BE2C (cell line): ENCODE measurements around the gene SERTAD2.

Experiments used
- DNase-seq: peaks from one replicate; pipeline ENCODE4 v3.0.0-alpha.2; 2020
- H3K27me3 ChIP-seq: fragments of 250-450 bp; sonication (Bioruptor Pico); 2 replicates; pipeline ENCODE4 v1.5.1; 2020; ENCODE audit warnings: mild to moderate bottlenecking
- H3K36me3 ChIP-seq: fragments of 250-450 bp; sonication (Bioruptor Pico); 2 replicates; pipeline ENCODE4 v1.5.1; 2020; ENCODE audit warnings: mild to moderate bottlenecking
- H3K4me1 ChIP-seq: fragments of 250-450 bp; sonication (Bioruptor Pico); 2 replicates; pipeline ENCODE4 v1.5.1; 2020
- H3K4me3 ChIP-seq: 2 replicates; pipeline ENCODE4 v1.5.1; 2011; ENCODE audit warnings: low read depth, low read length
- H3K9me3 ChIP-seq: fragments of 250-450 bp; sonication (Bioruptor Pico); 2 replicates; pipeline ENCODE4 v1.5.1; 2020
- TF ChIP-seq, protein P1 (sequence below): IDR thresholded peaks from 2 replicates; pipeline ENCODE4 v1.5.1; 2012; ENCODE audit warnings: mild to moderate bottlenecking, low read depth, low read length

The SERTAD2 gene

GRCh38 chr2:64659252-64659651, 5.5 kb upstream of the SERTAD2 start:
- no peaks in the 10 kb centered on the region for H3K27me3 ChIP-seq
- H3K4me3 ChIP-seq: no peak overlapping the region
- H3K36me3 ChIP-seq: no peaks in the 10 kb centered on the region
- TF ChIP-seq, protein P1, sequence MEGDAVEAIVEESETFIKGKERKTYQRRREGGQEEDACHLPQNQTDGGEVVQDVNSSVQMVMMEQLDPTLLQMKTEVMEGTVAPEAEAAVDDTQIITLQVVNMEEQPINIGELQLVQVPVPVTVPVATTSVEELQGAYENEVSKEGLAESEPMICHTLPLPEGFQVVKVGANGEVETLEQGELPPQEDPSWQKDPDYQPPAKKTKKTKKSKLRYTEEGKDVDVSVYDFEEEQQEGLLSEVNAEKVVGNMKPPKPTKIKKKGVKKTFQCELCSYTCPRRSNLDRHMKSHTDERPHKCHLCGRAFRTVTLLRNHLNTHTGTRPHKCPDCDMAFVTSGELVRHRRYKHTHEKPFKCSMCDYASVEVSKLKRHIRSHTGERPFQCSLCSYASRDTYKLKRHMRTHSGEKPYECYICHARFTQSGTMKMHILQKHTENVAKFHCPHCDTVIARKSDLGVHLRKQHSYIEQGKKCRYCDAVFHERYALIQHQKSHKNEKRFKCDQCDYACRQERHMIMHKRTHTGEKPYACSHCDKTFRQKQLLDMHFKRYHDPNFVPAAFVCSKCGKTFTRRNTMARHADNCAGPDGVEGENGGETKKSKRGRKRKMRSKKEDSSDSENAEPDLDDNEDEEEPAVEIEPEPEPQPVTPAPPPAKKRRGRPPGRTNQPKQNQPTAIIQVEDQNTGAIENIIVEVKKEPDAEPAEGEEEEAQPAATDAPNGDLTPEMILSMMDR: no peak
- H3K9me3 ChIP-seq: no peaks in the 10 kb centered on the region
- H3K4me1 ChIP-seq: no peaks in the 10 kb centered on the region; the same call in 1 of the 2 replicates
- no peak for DNase-seq

DNA sequence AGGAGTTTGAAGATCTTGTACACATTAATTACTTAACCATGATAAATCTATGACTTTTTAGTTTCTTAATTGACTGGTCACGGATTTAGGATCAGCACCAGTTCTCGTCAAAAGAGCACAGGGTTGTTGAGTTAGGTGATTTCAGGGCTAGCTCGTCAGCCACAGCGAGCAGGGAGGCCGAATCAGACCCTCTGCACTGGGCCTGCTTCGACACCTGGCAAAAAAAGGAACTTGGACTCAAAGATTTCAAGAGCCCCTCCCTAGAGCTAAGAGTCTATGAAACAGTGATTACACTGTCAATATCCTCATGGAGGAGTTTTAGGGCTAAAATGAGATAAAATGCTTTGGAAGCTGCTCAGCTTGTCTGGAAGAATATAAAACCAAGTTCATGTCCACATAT, 4.6 kb upstream of the SERTAD2 start:
- H3K4me1 ChIP-seq: no peaks in the 10 kb centered on the region; the same call in 1 of the 2 replicates
- H3K4me3 ChIP-seq: no peak overlapping the region

DNA sequence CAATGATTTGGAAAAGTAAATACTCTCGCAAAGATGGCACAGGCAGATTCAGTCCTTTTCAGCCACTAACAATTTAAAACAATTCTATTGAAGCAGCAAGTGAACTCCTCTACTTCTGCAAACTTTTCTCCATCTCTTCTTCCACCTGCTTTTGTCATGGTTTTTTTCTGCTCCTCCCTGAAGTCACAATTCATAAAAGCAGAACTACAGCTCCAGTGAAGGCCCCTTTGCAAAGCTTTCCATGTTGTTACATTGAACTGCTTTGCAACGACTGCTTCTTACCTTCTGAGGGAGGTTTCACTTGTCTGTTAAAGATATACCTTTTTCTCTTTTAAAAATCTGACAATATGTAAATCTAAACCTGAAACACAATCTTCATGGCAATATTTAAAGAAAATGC, 3.7 kb upstream of the SERTAD2 start:
- H3K36me3 ChIP-seq: no peaks in the 10 kb centered on the region
- no peak overlapping the region for H3K4me3 ChIP-seq
- no peaks in the 10 kb centered on the region; the same call in 1 of the 2 replicates for H3K4me1 ChIP-seq
- TF ChIP-seq, protein P1: no peak
- no peaks in the 10 kb centered on the region for H3K27me3 ChIP-seq
- no peak for DNase-seq
- H3K9me3 ChIP-seq: no peaks in the 10 kb centered on the region

More for the DNA sequence above, 4.6 kb upstream of the SERTAD2 start:
- no peak for DNase-seq
- H3K9me3 ChIP-seq: no peaks in the 10 kb centered on the region
- no peaks in the 10 kb centered on the region for H3K36me3 ChIP-seq
- TF ChIP-seq, protein P1: no peak
- no peaks in the 10 kb centered on the region for H3K27me3 ChIP-seq

- Histone ChIP-seq H3K4me1 (no peaks in the 10 kb centered on the region; the same call in 1 of the 2 replicates), H3K36me3 (no peaks in the 10 kb centered on the region), H3K27me3 (no peaks in the 10 kb centered on the region), H3K9me3 (no peaks in the 10 kb centered on the region), H3K4me3 (no peak overlapping the region)
- TF ChIP-seq, protein P1: no peak
- no peak for DNase-seq
Observed at GRCh38 chr2:64656379-64656778, 2.7 kb upstream of the SERTAD2 start.

DNA sequence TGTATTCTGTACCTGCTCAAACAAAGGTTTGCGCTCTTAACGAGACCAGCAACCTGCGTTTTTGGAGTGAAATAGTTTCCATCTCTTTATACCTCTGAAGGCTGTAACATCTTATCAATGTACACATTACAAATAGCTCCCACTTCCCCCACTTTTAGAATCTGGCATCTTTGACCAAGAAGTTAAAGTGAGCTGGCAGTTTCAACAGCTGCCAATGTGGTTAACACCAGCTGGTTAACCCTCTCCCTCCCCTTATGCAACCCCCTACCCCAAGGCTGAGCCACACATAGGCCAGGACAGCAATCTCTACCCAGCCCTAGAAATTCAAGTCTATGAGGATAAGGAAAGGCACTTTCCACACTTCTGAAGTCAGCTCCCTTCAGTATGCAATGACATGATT, 2.2 kb upstream of the SERTAD2 start:
- Histone ChIP-seq H3K4me3 (no peak overlapping the region), H3K9me3 (no peaks in the 10 kb centered on the region), H3K36me3 (no peaks in the 10 kb centered on the region), H3K27me3 (no peaks in the 10 kb centered on the region), H3K4me1 (no peaks in the 10 kb centered on the region; the same call in 1 of the 2 replicates)
- TF ChIP-seq, protein P1: no peak
- DNase-seq: no peak

GRCh38 chr2:64655018-64655664, 1.4 kb upstream of the SERTAD2 start:
- DNase-seq: no peak
- TF ChIP-seq, protein P1: peak; percentile 35
- Histone ChIP-seq H3K9me3 (no peaks in the 10 kb centered on the region), H3K4me3 (peak overlapping the region; percentile 73), H3K36me3 (no peaks in the 10 kb centered on the region), H3K4me1 (no peaks in the 10 kb centered on the region; the same call in 1 of the 2 replicates), H3K27me3 (no peaks in the 10 kb centered on the region)
